ENCODE data around the gene UGT1A5.

UGT1A5 gene

DNA sequence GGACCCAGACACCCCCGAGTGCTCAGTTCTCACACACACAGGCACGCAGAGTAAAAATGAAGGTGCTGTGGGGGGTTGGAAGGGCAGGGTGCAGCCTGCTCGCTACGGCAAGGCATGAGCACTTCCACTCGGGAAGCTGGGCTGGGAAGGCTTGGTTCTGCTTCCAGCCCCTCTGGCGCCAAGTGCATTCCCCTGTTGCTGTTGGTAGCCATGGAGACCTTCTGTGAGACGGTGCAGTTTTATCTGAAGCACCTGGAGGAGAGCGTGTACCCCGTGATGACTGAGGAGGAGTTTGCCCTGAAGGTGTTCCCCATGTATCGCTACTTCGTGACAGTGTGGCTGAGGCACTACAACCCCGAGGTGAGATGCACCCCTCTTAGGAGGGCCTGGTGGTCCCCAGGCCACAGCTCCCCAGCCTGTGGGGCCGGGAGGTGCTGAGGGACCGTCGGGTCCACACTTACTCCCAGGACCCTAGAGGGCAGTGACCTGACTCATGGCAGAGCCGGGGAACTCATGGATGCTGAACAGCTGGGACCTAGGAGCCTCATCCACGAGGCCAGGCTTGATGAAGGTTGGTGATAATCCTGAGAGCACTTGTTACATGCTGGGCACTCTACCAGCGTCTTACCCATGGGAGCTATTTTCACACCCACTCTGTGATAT is 80.9 kb downstream of the UGT1A5 start:
- H3K36me3 ChIP-seq (ENCODE audit: insufficient read depth, low read length) = peaks cover 7% of the 10 kb centered on the region; the same call in 1 of the 2 replicates
- DNase-seq (ENCODE audit: low read depth, low spot score) = no peak
- H3K4me3 ChIP-seq = peak overlapping the region; percentile 67
- H3K9ac ChIP-seq (ENCODE audit: insufficient read length) = no peak overlapping the region
- H3K27ac ChIP-seq = no peak overlapping the region
- no peaks in the 10 kb centered on the region for H3K9me3 ChIP-seq (ENCODE audit: low read depth, low read length)
- TF ChIP-seq POLR2AphosphoS5 (IDR thresholded peaks at IDR 0.05; ENCODE audit: borderline replicate concordance, low read depth, low read length) (no peak), FOXP2 (optimal IDR thresholded peaks at IDR 0.05; ENCODE audit: control extremely low read depth, extremely low read length, insufficient read depth) (no peak), EZH2 (IDR thresholded peaks at IDR 0.05) (no peak)

DNA sequence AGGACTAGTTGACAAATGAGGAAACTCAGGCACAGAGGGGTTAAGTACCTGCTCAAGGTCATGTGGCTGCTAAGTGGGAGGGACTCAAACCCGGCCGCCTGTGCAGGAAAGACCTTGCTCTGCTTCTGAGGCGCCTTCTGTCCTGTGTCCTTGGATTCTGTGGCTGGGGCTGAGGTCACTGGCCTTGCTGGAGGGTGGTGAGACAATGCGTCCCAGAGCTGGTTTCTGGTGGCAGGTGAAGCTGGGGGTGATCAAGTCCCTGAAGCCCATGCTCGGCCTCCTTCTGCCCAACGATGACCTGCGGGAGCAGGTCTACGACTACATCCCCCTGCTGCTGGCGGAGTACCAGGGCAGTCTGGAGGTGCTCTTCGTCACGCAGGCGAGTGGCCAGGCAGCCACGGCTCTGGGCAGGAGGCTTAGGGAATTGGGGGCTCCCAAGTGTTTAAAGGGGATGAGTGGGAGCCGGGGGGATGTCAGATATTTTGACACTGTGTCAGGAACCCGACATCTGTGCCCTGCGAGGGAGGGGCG is 81.5 kb downstream of the UGT1A5 start:
- no peak overlapping the region for H3K4me3 ChIP-seq
- no peak for DNase-seq (ENCODE audit: low read depth, low spot score)
- H3K36me3 ChIP-seq (ENCODE audit: insufficient read depth, low read length) = peaks cover 7% of the 10 kb centered on the region; the same call in 1 of the 2 replicates
- H3K27ac ChIP-seq = no peak overlapping the region
- H3K9me3 ChIP-seq (ENCODE audit: low read depth, low read length) = no peaks in the 10 kb centered on the region
- TF ChIP-seq FOXP2 (optimal IDR thresholded peaks at IDR 0.05; ENCODE audit: control extremely low read depth, extremely low read length, insufficient read depth) (no peak), EZH2 (IDR thresholded peaks at IDR 0.05) (no peak), POLR2AphosphoS5 (IDR thresholded peaks at IDR 0.05; ENCODE audit: borderline replicate concordance, low read depth, low read length) (no peak)
- no peak overlapping the region for H3K9ac ChIP-seq (ENCODE audit: insufficient read length)

DNA sequence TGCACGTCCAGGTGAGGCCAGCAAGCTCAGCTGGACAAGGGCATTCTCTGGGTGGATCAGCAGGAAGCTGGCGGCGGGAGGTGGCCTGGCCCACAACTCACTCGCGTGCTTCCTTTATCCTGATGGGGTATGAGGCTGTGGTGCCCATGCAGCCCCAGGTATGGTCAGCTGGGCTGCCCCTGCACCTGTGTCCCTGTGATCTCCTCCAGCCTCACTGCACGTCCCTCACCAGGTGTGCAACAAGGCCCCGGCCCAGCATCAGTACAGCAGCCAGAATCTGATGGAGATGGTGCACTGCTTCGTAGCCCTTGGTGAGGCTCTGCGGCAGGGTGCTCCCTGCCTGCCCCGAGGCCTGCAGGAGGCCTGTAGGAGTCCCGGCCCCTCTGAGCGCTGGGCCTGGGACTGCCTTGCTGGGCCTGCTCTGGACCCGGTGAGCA is 83.0 kb downstream of the UGT1A5 start:
- no peak for DNase-seq (ENCODE audit: low read depth, low spot score)
- no peak overlapping the region for H3K4me3 ChIP-seq
- TF ChIP-seq EZH2 (IDR thresholded peaks at IDR 0.05) (no peak), POLR2AphosphoS5 (IDR thresholded peaks at IDR 0.05; ENCODE audit: borderline replicate concordance, low read depth, low read length) (no peak), FOXP2 (optimal IDR thresholded peaks at IDR 0.05; ENCODE audit: control extremely low read depth, extremely low read length, insufficient read depth) (no peak)
- H3K36me3 ChIP-seq (ENCODE audit: insufficient read depth, low read length) = peaks cover 7% of the 10 kb centered on the region; the same call in 1 of the 2 replicates
- H3K9me3 ChIP-seq (ENCODE audit: low read depth, low read length) = no peaks in the 10 kb centered on the region
- H3K27ac ChIP-seq = no peak overlapping the region
- no peak overlapping the region for H3K9ac ChIP-seq (ENCODE audit: insufficient read length)

GRCh38 chr2:233796254-233796653 is 83.5 kb downstream of the UGT1A5 start:
- Histone ChIP-seq H3K27ac (no peak overlapping the region; the same call in 1 of the 2 replicates), H3K9ac (ENCODE audit: insufficient read length) (no peak overlapping the region), H3K4me3 (no peak overlapping the region), H3K36me3 (ENCODE audit: insufficient read depth, low read length) (peaks cover 7% of the 10 kb centered on the region; the same call in 1 of the 2 replicates), H3K9me3 (ENCODE audit: low read depth, low read length) (no peaks in the 10 kb centered on the region)
- DNase-seq (ENCODE audit: low read depth, low spot score) = no peak
- TF ChIP-seq POLR2AphosphoS5 (IDR thresholded peaks at IDR 0.05; ENCODE audit: borderline replicate concordance, low read depth, low read length) = no peak
- no peak for TF ChIP-seq EZH2 (IDR thresholded peaks at IDR 0.05)
- no peak for TF ChIP-seq FOXP2 (optimal IDR thresholded peaks at IDR 0.05; ENCODE audit: control extremely low read depth, extremely low read length, insufficient read depth)

DNA sequence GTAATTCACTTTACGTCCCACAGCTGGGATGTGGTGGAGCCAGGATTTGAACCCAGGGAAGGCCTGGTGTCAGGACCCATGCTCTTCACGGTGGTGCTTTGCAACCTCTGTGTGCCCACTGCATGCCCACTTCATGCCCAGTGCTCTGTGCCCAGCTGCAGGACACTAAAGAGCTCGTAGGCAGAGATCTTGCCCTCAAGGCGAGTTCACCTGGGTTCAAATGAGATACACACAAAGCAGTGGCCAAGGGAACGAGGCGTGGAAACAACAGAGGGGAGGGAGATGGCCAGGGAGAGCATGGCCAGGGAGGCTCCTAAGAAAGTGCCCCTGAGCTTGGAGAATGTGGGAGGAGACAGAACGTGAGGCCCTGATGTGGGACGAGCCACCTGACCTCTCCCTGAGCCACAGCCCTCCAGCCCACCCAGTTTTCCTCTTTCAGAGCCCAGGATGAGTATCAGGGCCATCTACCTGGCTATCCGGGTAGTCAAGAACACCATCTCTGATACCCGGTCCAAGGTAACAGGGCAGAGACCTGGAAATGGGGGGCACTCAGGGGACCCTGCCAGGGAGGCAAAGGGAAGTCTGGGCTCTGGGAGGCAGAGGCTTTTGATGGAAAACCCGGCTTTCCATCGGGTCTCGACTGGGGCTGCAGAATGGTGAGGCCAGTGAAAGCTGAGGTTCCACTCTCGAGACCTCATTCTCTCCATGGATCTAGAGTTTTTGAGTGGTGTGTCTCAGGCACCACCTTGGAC is 85.8 kb downstream of the UGT1A5 start:
- DNase-seq (ENCODE audit: low read depth, low spot score) = no peak
- H3K36me3 ChIP-seq (ENCODE audit: insufficient read depth, low read length) = peaks cover 2% of the 10 kb centered on the region; the same call in 1 of the 2 replicates
- H3K27ac ChIP-seq = no peak overlapping the region
- TF ChIP-seq FOXP2 (optimal IDR thresholded peaks at IDR 0.05; ENCODE audit: control extremely low read depth, extremely low read length, insufficient read depth) (no peak), EZH2 (IDR thresholded peaks at IDR 0.05) (no peak), POLR2AphosphoS5 (IDR thresholded peaks at IDR 0.05; ENCODE audit: borderline replicate concordance, low read depth, low read length) (no peak)
- no peak overlapping the region for H3K9ac ChIP-seq (ENCODE audit: insufficient read length)
- no peak overlapping the region for H3K4me3 ChIP-seq
- no peaks in the 10 kb centered on the region for H3K9me3 ChIP-seq (ENCODE audit: low read depth, low read length)

DNA sequence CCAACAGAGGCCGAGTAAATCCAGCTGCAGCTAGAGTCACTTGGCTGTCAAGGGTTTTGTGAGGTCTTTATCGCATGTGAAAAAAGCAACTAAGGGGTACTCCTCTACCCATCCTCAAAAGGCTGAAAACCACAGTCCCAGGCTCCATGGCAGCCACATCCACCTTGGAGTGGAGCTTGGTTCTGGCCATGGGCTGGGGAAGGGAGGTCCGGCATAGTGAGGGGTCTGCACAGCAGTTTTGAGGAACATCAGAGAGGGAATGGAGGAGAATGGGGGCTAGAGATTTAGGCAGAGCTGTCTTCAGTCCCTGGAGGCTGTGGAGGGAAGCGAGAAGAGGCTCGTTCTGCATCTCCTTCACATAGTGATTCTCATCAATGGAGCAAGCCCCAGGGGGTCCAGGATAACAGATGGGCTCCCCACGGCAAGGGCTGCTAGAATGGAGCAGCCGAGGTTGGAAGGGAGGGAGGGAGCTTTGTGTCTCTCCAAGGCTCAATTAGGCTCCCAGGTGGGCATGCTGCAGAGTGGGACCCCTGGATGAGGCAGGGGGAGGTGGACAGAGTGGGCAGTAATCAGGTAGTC is 86.5 kb downstream of the UGT1A5 start:
- Histone ChIP-seq H3K9ac (ENCODE audit: insufficient read length) (no peak overlapping the region), H3K4me3 (no peak overlapping the region), H3K27ac (no peak overlapping the region), H3K9me3 (ENCODE audit: low read depth, low read length) (no peaks in the 10 kb centered on the region), H3K36me3 (ENCODE audit: insufficient read depth, low read length) (peaks cover 2% of the 10 kb centered on the region; the same call in 1 of the 2 replicates)
- no peak for TF ChIP-seq FOXP2 (optimal IDR thresholded peaks at IDR 0.05; ENCODE audit: control extremely low read depth, extremely low read length, insufficient read depth)
- TF ChIP-seq POLR2AphosphoS5 (IDR thresholded peaks at IDR 0.05; ENCODE audit: borderline replicate concordance, low read depth, low read length) = no peak
- TF ChIP-seq EZH2 (IDR thresholded peaks at IDR 0.05) = no peak
- no peak for DNase-seq (ENCODE audit: low read depth, low spot score)

- Histone ChIP-seq H3K27ac (no peak overlapping the region), H3K36me3 (ENCODE audit: insufficient read depth, low read length) (peaks cover 2% of the 10 kb centered on the region; the same call in 1 of the 2 replicates), H3K9me3 (ENCODE audit: low read depth, low read length) (no peaks in the 10 kb centered on the region), H3K4me3 (no peak overlapping the region), H3K9ac (ENCODE audit: insufficient read length) (no peak overlapping the region)
- TF ChIP-seq POLR2AphosphoS5 (IDR thresholded peaks at IDR 0.05; ENCODE audit: borderline replicate concordance, low read depth, low read length) = no peak
- no peak for TF ChIP-seq EZH2 (IDR thresholded peaks at IDR 0.05)
- no peak for TF ChIP-seq FOXP2 (optimal IDR thresholded peaks at IDR 0.05; ENCODE audit: control extremely low read depth, extremely low read length, insufficient read depth)
- no peak for DNase-seq (ENCODE audit: low read depth, low spot score)
Measured at GRCh38 chr2:233799716-233800115, 87.0 kb downstream of the UGT1A5 start.

GRCh38 chr2:233800208-233800607 is 87.5 kb downstream of the UGT1A5 start:
- no peak for TF ChIP-seq POLR2AphosphoS5 (IDR thresholded peaks at IDR 0.05; ENCODE audit: borderline replicate concordance, low read depth, low read length)
- no peak for TF ChIP-seq EZH2 (IDR thresholded peaks at IDR 0.05)
- no peak for TF ChIP-seq FOXP2 (optimal IDR thresholded peaks at IDR 0.05; ENCODE audit: control extremely low read depth, extremely low read length, insufficient read depth)
- no peaks in the 10 kb centered on the region for H3K9me3 ChIP-seq (ENCODE audit: low read depth, low read length)
- H3K4me3 ChIP-seq = no peak overlapping the region
- no peak overlapping the region for H3K27ac ChIP-seq
- H3K36me3 ChIP-seq (ENCODE audit: insufficient read depth, low read length) = no peaks in the 10 kb centered on the region; the same call in 1 of the 2 replicates
- no peak overlapping the region for H3K9ac ChIP-seq (ENCODE audit: insufficient read length)
- no peak for DNase-seq (ENCODE audit: low read depth, low spot score)

Data from SK-N-MC (cell line).